ENCODE measurements around the gene ATXN1.
"Not testable (repeated sequence)": the region's sequence is repeated elsewhere in the genome, so short reads cannot be mapped to it uniquely, and the experiment has no call there.

ATXN1 gene

DNA sequence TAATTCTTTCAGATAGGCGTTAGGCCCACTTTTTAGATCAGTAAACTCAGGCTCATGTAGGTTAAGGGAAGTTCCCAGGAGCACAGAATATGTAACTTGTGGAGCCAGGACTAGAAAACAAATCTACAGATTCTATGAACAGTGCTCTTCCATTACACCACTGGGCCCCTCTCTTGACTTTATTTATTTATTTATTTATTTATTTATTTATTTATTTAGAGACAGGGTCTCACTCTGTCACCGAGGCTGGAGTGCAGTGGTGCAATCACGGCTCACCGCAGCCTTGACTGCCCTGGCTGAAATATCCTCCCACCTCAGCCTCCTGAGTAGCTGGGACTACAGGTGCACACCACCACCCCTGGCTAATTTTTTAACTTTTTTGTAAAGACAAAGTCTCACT is 382.9 kb downstream of the ATXN1 start:
- not testable (repeated sequence) for H3K27me3 ChIP-seq (ENCODE audit: control insufficient read depth in 1 of 2, insufficient read depth in 1 of 2, low read length in 2 of 2); H4K91ac ChIP-seq (ENCODE audit: low read length); H3K27ac ChIP-seq (ENCODE audit: low read length, poor library complexity, severe bottlenecking); H2BK15ac ChIP-seq (ENCODE audit: low read depth, poor library complexity, severe bottlenecking); H2BK5ac ChIP-seq (ENCODE audit: low read depth, low read length, poor library complexity, severe bottlenecking); H4K8ac ChIP-seq (ENCODE audit: low read length); H2BK12ac ChIP-seq (ENCODE audit: low read length in 2 of 2); H3K4ac ChIP-seq (ENCODE audit: low read depth in 1 of 2, low read length in 2 of 2); H3K23ac ChIP-seq (ENCODE audit: low read length in 2 of 2); H3K4me1 ChIP-seq (ENCODE audit: control insufficient read depth, insufficient read depth, low read depth, low read length); H3K14ac ChIP-seq (ENCODE audit: low read length in 2 of 2); H2AFZ ChIP-seq (ENCODE audit: low read depth, low read length); H2AK5ac ChIP-seq (ENCODE audit: low read length, severe bottlenecking); H3K4me3 ChIP-seq (ENCODE audit: insufficient read depth in 1 of 2, low read depth in 1 of 2, low read length in 2 of 2); H3K18ac ChIP-seq (ENCODE audit: low read depth in 1 of 2, low read length in 2 of 2); H2BK120ac ChIP-seq (ENCODE audit: low read depth, low read length); H3K9me3 ChIP-seq (ENCODE audit: control insufficient read depth, low read length); DNase-seq; H3K4me2 ChIP-seq (ENCODE audit: low read length, poor library complexity, severe bottlenecking); H3K9ac ChIP-seq (ENCODE audit: low read length); H3K36me3 ChIP-seq (ENCODE audit: control insufficient read depth in 1 of 2, insufficient read depth in 2 of 2, low read depth in 1 of 2, low read length in 2 of 2)
- WGBS = 99% methylated on average over 4 of the region's 4 CpGs
- peaks cover 11% of the 10 kb centered on the region for H3K79me1 ChIP-seq (replicated peaks; ENCODE audit: low read length, poor library complexity, severe bottlenecking)

GRCh38 chr6:16377470-16377869 is 383.8 kb downstream of the ATXN1 start:
- Histone ChIP-seq H3K4me3 (ENCODE audit: insufficient read depth in 1 of 2, low read depth in 1 of 2, low read length in 2 of 2) (no peak overlapping the region), H3K79me1 (replicated peaks; ENCODE audit: low read length, poor library complexity, severe bottlenecking) (peaks cover 11% of the 10 kb centered on the region), H2BK5ac (ENCODE audit: low read depth, low read length, poor library complexity, severe bottlenecking) (no peak overlapping the region), H3K18ac (ENCODE audit: low read depth in 1 of 2, low read length in 2 of 2) (peak overlapping the region in 1 of 2 experiments; percentile 21), H2BK12ac (ENCODE audit: low read length in 2 of 2) (no peak overlapping the region), H3K36me3 (ENCODE audit: control insufficient read depth in 1 of 2, insufficient read depth in 2 of 2, low read depth in 1 of 2, low read length in 2 of 2) (peaks cover 0 to 9% of the 10 kb centered on the region in 2 experiments), H3K4me1 (ENCODE audit: control insufficient read depth, insufficient read depth, low read depth, low read length) (peaks cover 1% of the 10 kb centered on the region), H3K4me2 (ENCODE audit: low read length, poor library complexity, severe bottlenecking) (no peak overlapping the region), H3K14ac (ENCODE audit: low read length in 2 of 2) (no peak overlapping the region), H2AK5ac (ENCODE audit: low read length, severe bottlenecking) (no peak overlapping the region), H2BK120ac (ENCODE audit: low read depth, low read length) (no peak overlapping the region), H3K23ac (ENCODE audit: low read length in 2 of 2) (no peak overlapping the region), H3K27ac (ENCODE audit: low read length, poor library complexity, severe bottlenecking) (no peak overlapping the region), H4K91ac (ENCODE audit: low read length) (no peak overlapping the region), H4K8ac (ENCODE audit: low read length) (no peak overlapping the region), H2BK15ac (ENCODE audit: low read depth, poor library complexity, severe bottlenecking) (no peak overlapping the region), H3K9ac (ENCODE audit: low read length) (no peak overlapping the region), H3K27me3 (ENCODE audit: control insufficient read depth in 1 of 2, insufficient read depth in 1 of 2, low read length in 2 of 2) (no peaks in the 10 kb centered on the region), H2AFZ (ENCODE audit: low read depth, low read length) (no peak overlapping the region), H3K9me3 (ENCODE audit: control insufficient read depth, low read length) (no peaks in the 10 kb centered on the region), H3K4ac (ENCODE audit: low read depth in 1 of 2, low read length in 2 of 2) (no peak overlapping the region)
- DNase-seq = no peak
- 98% methylated on average over 9 of the region's 9 CpGs for WGBS

DNA sequence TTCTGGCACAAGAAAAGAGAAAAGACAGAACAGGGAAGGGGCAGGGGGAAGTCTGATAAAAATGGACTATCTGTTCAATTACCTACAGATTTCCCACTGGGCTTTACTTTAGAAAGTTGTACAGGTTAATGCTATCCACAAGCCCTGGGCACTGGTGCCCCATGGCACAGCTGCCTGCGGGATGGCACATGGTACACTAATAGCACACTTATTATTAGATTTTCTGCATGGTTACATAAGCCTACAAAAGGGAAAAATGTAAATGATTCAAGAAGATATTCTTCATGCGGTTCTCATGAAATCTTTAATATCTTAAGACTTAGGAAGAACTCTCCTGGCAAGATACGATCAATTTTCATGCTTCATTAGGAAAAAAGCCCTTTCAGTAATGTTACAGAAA is 385.4 kb downstream of the ATXN1 start:
- no peak overlapping the region for H3K4ac ChIP-seq (ENCODE audit: low read depth in 1 of 2, low read length in 2 of 2)
- no peak overlapping the region for H2AK5ac ChIP-seq (ENCODE audit: low read length, severe bottlenecking)
- WGBS = 100% methylated on average over 1 of the region's 3 CpGs
- no peak overlapping the region for H2BK120ac ChIP-seq (ENCODE audit: low read depth, low read length)
- no peak overlapping the region for H2BK5ac ChIP-seq (ENCODE audit: low read depth, low read length, poor library complexity, severe bottlenecking)
- no peak overlapping the region for H2BK12ac ChIP-seq (ENCODE audit: low read length in 2 of 2)
- no peak overlapping the region for H3K4me3 ChIP-seq (ENCODE audit: insufficient read depth in 1 of 2, low read depth in 1 of 2, low read length in 2 of 2)
- no peak overlapping the region for H3K14ac ChIP-seq (ENCODE audit: low read length in 2 of 2)
- H3K36me3 ChIP-seq (ENCODE audit: control insufficient read depth in 1 of 2, insufficient read depth in 2 of 2, low read depth in 1 of 2, low read length in 2 of 2) = peaks cover 0 to 5% of the 10 kb centered on the region in 2 experiments
- H3K18ac ChIP-seq (ENCODE audit: low read depth in 1 of 2, low read length in 2 of 2) = no peak overlapping the region
- no peak overlapping the region for H3K27ac ChIP-seq (ENCODE audit: low read length, poor library complexity, severe bottlenecking)
- H3K9ac ChIP-seq (ENCODE audit: low read length) = no peak overlapping the region
- no peak overlapping the region for H3K4me2 ChIP-seq (ENCODE audit: low read length, poor library complexity, severe bottlenecking)
- H3K9me3 ChIP-seq (ENCODE audit: control insufficient read depth, low read length) = no peaks in the 10 kb centered on the region
- H3K4me1 ChIP-seq (ENCODE audit: control insufficient read depth, insufficient read depth, low read depth, low read length) = no peaks in the 10 kb centered on the region
- no peaks in the 10 kb centered on the region for H3K27me3 ChIP-seq (ENCODE audit: control insufficient read depth in 1 of 2, insufficient read depth in 1 of 2, low read length in 2 of 2)
- H2AFZ ChIP-seq (ENCODE audit: low read depth, low read length) = no peak overlapping the region
- H3K79me1 ChIP-seq (replicated peaks; ENCODE audit: low read length, poor library complexity, severe bottlenecking) = peaks cover 9% of the 10 kb centered on the region
- no peak overlapping the region for H3K23ac ChIP-seq (ENCODE audit: low read length in 2 of 2)
- no peak overlapping the region for H4K8ac ChIP-seq (ENCODE audit: low read length)
- H2BK15ac ChIP-seq (ENCODE audit: low read depth, poor library complexity, severe bottlenecking) = no peak overlapping the region
- H4K91ac ChIP-seq (ENCODE audit: low read length) = no peak overlapping the region
- no peak for DNase-seq

GRCh38 chr6:16375206-16375605 is 386.1 kb downstream of the ATXN1 start:
- Histone ChIP-seq H2BK15ac (ENCODE audit: low read depth, poor library complexity, severe bottlenecking) (no peak overlapping the region), H4K91ac (ENCODE audit: low read length) (no peak overlapping the region), H3K9ac (ENCODE audit: low read length) (no peak overlapping the region), H2BK120ac (ENCODE audit: low read depth, low read length) (no peak overlapping the region), H3K18ac (ENCODE audit: low read depth in 1 of 2, low read length in 2 of 2) (no peak overlapping the region), H3K4me1 (ENCODE audit: control insufficient read depth, insufficient read depth, low read depth, low read length) (no peaks in the 10 kb centered on the region), H3K4me3 (ENCODE audit: insufficient read depth in 1 of 2, low read depth in 1 of 2, low read length in 2 of 2) (no peak overlapping the region), H2AFZ (ENCODE audit: low read depth, low read length) (no peak overlapping the region), H4K8ac (ENCODE audit: low read length) (no peak overlapping the region), H2BK12ac (ENCODE audit: low read length in 2 of 2) (no peak overlapping the region), H3K4me2 (ENCODE audit: low read length, poor library complexity, severe bottlenecking) (no peak overlapping the region), H3K9me3 (ENCODE audit: control insufficient read depth, low read length) (no peaks in the 10 kb centered on the region), H3K4ac (ENCODE audit: low read depth in 1 of 2, low read length in 2 of 2) (no peak overlapping the region), H3K14ac (ENCODE audit: low read length in 2 of 2) (no peak overlapping the region), H3K27me3 (ENCODE audit: control insufficient read depth in 1 of 2, insufficient read depth in 1 of 2, low read length in 2 of 2) (no peaks in the 10 kb centered on the region), H3K23ac (ENCODE audit: low read length in 2 of 2) (no peak overlapping the region), H2AK5ac (ENCODE audit: low read length, severe bottlenecking) (no peak overlapping the region), H3K27ac (ENCODE audit: low read length, poor library complexity, severe bottlenecking) (no peak overlapping the region), H3K79me1 (replicated peaks; ENCODE audit: low read length, poor library complexity, severe bottlenecking) (peaks cover 9% of the 10 kb centered on the region), H3K36me3 (ENCODE audit: control insufficient read depth in 1 of 2, insufficient read depth in 2 of 2, low read depth in 1 of 2, low read length in 2 of 2) (peaks cover 0 to 5% of the 10 kb centered on the region in 2 experiments), H2BK5ac (ENCODE audit: low read depth, low read length, poor library complexity, severe bottlenecking) (no peak overlapping the region)
- DNase-seq = no peak
- 50% methylated on average over 1 of the region's 1 CpG for WGBS
